ENCODE data around the gene BPIFB4. TPM values are rescaled to one million over a fixed set of nuclear protein-coding genes. Genes with fewer than 3 reads are reported as not detected.

Gene BPIFB4
- total and polyA plus RNA-seq, 2 of the 4 experiments (the other 2 are of a cell fraction), result not detected

- intact Hi-C loops (cut with micrococcal nuclease), result no loop called here
- ChIA-PET POLR2A (ENCODE audit: unreplicated experiment) (no interaction called here), CTCF (no interaction called here)
- no peak overlapping the region for H2BK120ac ChIP-seq (ENCODE audit: low read depth, low read length)
- no peak overlapping the region for H4K8ac ChIP-seq (ENCODE audit: low read depth in 2 of 2, low read length in 2 of 2)
- H3K4me3 ChIP-seq (ENCODE audit: insufficient read depth, low read depth, low read length), result no peak overlapping the region
- in situ Hi-C loops (cut with MboI; ENCODE audit: low sequenced_read_pairs), result no loop called here
- no peak overlapping the region for H2BK5ac ChIP-seq (ENCODE audit: low read depth, low read length, poor library complexity, severe bottlenecking)
- no peaks in the 10 kb centered on the region for H3K4me1 ChIP-seq (ENCODE audit: control insufficient read depth, insufficient read depth, low read length)
- no peak overlapping the region for H2AK5ac ChIP-seq (ENCODE audit: low read depth, low read length)
- H2AK9ac ChIP-seq (replicated peaks; ENCODE audit: low read depth, low read length, poor library complexity), result no peak overlapping the region
- no peak overlapping the region for H2BK20ac ChIP-seq (ENCODE audit: low read depth, low read length)
- H3K18ac ChIP-seq (ENCODE audit: low read depth, low read length), result no peak overlapping the region
- no peak overlapping the region for H2BK15ac ChIP-seq (ENCODE audit: low read depth, low read length)
- no peak for DNase-seq
- no TSS peak for BruUV-seq (replicated peaks)
- WGBS, 2 experiments (ENCODE audit: extremely low coverage in 2 of 2, insufficient read length in 1 of 2), result 65% methylated on average over 9 of the region's 19 CpGs; no CpG with 5 or more reads in 1 of the 2 experiments
- no peak overlapping the region for H3K9ac ChIP-seq (ENCODE audit: low read depth, low read length)
- no peaks in the 10 kb centered on the region for H3K9me3 ChIP-seq (ENCODE audit: control insufficient read depth, insufficient read depth, low read length)
- H3K23ac ChIP-seq (ENCODE audit: low read depth, low read length), result no peak overlapping the region
- H4K5ac ChIP-seq (ENCODE audit: low read depth, low read length), result no peak overlapping the region
- TF ChIP-seq POLR2A (IDR thresholded peaks at IDR 0.05; ENCODE audit: low read depth, low read length), result no peak
- H2AFZ ChIP-seq (replicated peaks; ENCODE audit: low read length, poor library complexity), result peak overlapping the region; percentile 52
- H3K36me3 ChIP-seq (ENCODE audit: control insufficient read depth, insufficient read depth, low read length), result no peaks in the 10 kb centered on the region
- H3K4me2 ChIP-seq (ENCODE audit: low read depth, low read length), result no peak overlapping the region
- no peak for ATAC-seq (ENCODE audit: low read depth)
- no peak overlapping the region for H3K4ac ChIP-seq (ENCODE audit: low read depth, low read length)
- H3K14ac ChIP-seq (replicated peaks; ENCODE audit: low read depth, low read length), result no peak overlapping the region
- no peaks in the 10 kb centered on the region; the same call in 1 of the 2 replicates for H4K20me1 ChIP-seq (ENCODE audit: insufficient read depth, low read length)
- dilution Hi-C loops (cut with HindIII; ENCODE audit: low sequenced_read_pairs, unreplicated experiment), result no loop called here
- H3K79me1 ChIP-seq (ENCODE audit: low read depth in 1 of 2, low read length in 2 of 2), result no peaks in the 10 kb centered on the region
- no peak overlapping the region for H4K91ac ChIP-seq (ENCODE audit: insufficient read depth, low read depth, low read length)
- no peak overlapping the region for H3K56ac ChIP-seq (ENCODE audit: extremely low read depth, insufficient read depth, low read length)
- no peaks in the 10 kb centered on the region for H3K9me1 ChIP-seq (ENCODE audit: insufficient read depth, low read length)
- peaks cover 12% of the 10 kb centered on the region for H3K27me3 ChIP-seq (ENCODE audit: control insufficient read depth, insufficient read depth, low read length)
- H3K27ac ChIP-seq (ENCODE audit: insufficient read depth, low read length), result no peak overlapping the region
Observed at GRCh38 chr20:33070111-33071053, 9.1 kb upstream of the BPIFB4 start.

Data from IMR-90 (cell line).